AG09309 (cell line): ENCODE data around the gene ELFN1.

ENCODE experiments used
- DNase-seq: peaks from one replicate; pipeline ENCODE4 v3.0.0-alpha.2; 2010; ENCODE audit warnings: low read depth
- H3K4me3 ChIP-seq: 2 replicates; pipeline ENCODE4 v1.5.1; 2011; ENCODE audit warnings: mild to moderate bottlenecking, low read depth, low read length, moderate library complexity; ENCODE audit not compliant: control insufficient read depth
- CTCF ChIP-seq: IDR thresholded peaks from 2 replicates; pipeline ENCODE4 v1.5.1; 2011; ENCODE audit warnings: mild to moderate bottlenecking, low read depth, low read length, inconsistent platforms; ENCODE audit not compliant: insufficient read depth, control insufficient read depth; ENCODE audit errors: missing control alignments

The ELFN1 gene

GRCh38 chr7:1737956-1738355 is 67.9 kb downstream of the ELFN1 start:
- no peak overlapping the region for H3K4me3 ChIP-seq
- TF ChIP-seq CTCF: no peak

GRCh38 chr7:1738511-1738910 is 68.4 kb downstream of the ELFN1 start:
- no peak for TF ChIP-seq CTCF
- H3K4me3 ChIP-seq: no peak overlapping the region
- DNase-seq: no peak

More at GRCh38 chr7:1737956-1738355, 67.9 kb downstream of the ELFN1 start:
- no peak for DNase-seq

- no peak for DNase-seq
- H3K4me3 ChIP-seq: no peak overlapping the region
- TF ChIP-seq CTCF: no peak
Measured at GRCh38 chr7:1738956-1739355, 68.9 kb downstream of the ELFN1 start.

- no peak for DNase-seq
- no peak overlapping the region for H3K4me3 ChIP-seq
- no peak for TF ChIP-seq CTCF
Measured at GRCh38 chr7:1739593-1739992, 69.5 kb downstream of the ELFN1 start.

- DNase-seq: no peak
- no peak overlapping the region for H3K4me3 ChIP-seq
- TF ChIP-seq CTCF: no peak
Measured at GRCh38 chr7:1740214-1740613, 70.1 kb downstream of the ELFN1 start.

GRCh38 chr7:1741246-1741645 is 71.2 kb downstream of the ELFN1 start:
- TF ChIP-seq CTCF: no peak

GRCh38 chr7:1741751-1742554 is 71.9 kb downstream of the ELFN1 start:
- no peak overlapping the region for H3K4me3 ChIP-seq
- no peak for TF ChIP-seq CTCF
- no peak for DNase-seq

More at GRCh38 chr7:1741246-1741645, 71.2 kb downstream of the ELFN1 start:
- H3K4me3 ChIP-seq: no peak overlapping the region
- DNase-seq: no peak
